Liver (tissue), 9 donors: ENCODE results near the gene AFAP1. TPM values are rescaled to one million over a fixed set of nuclear protein-coding genes. Genes with fewer than 3 reads are reported as not detected.

Experiments used
- DNase-seq: peaks from one replicate; pipeline ENCODE4 v3.0.0-alpha.2; 2017; ENCODE audit warnings: low spot score
- H3K27ac ChIP-seq, 2 donors: one replicate each; pipeline ENCODE4 v1.7.0; 2013; ENCODE audit warnings: inconsistent platforms in 2 of 2, low read length in 2 of 2, control low read depth in 1 of 2, low read depth in 1 of 2, mild to moderate bottlenecking in 1 of 2
- H3K27me3 ChIP-seq, 4 donors: one replicate each; pipeline versions ENCODE4 v1.6.1 to v1.7.0; 2013; ENCODE audit warnings: low read length in 3 of 4, inconsistent platforms in 1 of 4, mild to moderate bottlenecking in 1 of 4, moderate library complexity in 1 of 4; ENCODE audit not compliant: control insufficient read depth in 4 of 4, insufficient read depth in 4 of 4
- H3K36me3 ChIP-seq, 4 donors: one replicate each; pipeline versions ENCODE4 v1.6.1 to v1.7.0; 2013; ENCODE audit warnings: low read length in 3 of 4, mild to moderate bottlenecking in 3 of 4, low read depth in 1 of 4, moderate library complexity in 1 of 4; ENCODE audit not compliant: control insufficient read depth in 4 of 4, insufficient read depth in 3 of 4
- H3K4me1 ChIP-seq, 4 donors: one replicate each; pipeline versions ENCODE4 v1.6.1 to v1.7.0; 2013; ENCODE audit warnings: low read length in 3 of 4, mild to moderate bottlenecking in 3 of 4, moderate library complexity in 1 of 4; ENCODE audit not compliant: control insufficient read depth in 4 of 4, insufficient read depth in 4 of 4
- H3K4me3 ChIP-seq, 3 donors: one replicate each; pipeline versions ENCODE4 v1.6.1 to v1.7.0; 2013; ENCODE audit warnings: low read length in 3 of 3, control low read depth in 1 of 3, low read depth in 1 of 3, mild to moderate bottlenecking in 1 of 3
- H3K9ac ChIP-seq, 2 donors: one replicate each; pipeline ENCODE4 v1.7.0; 2013; ENCODE audit warnings: low read length in 2 of 2, mild to moderate bottlenecking in 2 of 2, moderate library complexity in 2 of 2, control low read depth in 1 of 2, low read depth in 1 of 2
- H3K9me3 ChIP-seq, 4 donors: one replicate each; pipeline versions ENCODE4 v1.6.1 to v1.7.0; 2013; ENCODE audit warnings: low read length in 3 of 4; ENCODE audit not compliant: control insufficient read depth in 4 of 4
- ATF3 ChIP-seq: IDR thresholded peaks from 2 replicates; pipeline ENCODE4 v1.6.1; 2016; ENCODE audit warnings: antibody characterized with exemption
- FOXA2 ChIP-seq: IDR thresholded peaks from 2 replicates; pipeline ENCODE4 v1.6.1; 2016; ENCODE audit warnings: antibody characterized with exemption
- GABPA ChIP-seq, 2 donors: IDR thresholded peaks in 1 of 2; conservative IDR thresholded peaks in 1 of 2; 2 replicates each; pipeline ENCODE4 v1.6.1; 2016; ENCODE audit warnings: antibody characterized with exemption in 2 of 2, mild to moderate bottlenecking in 1 of 2, moderate library complexity in 1 of 2
- HNF4A ChIP-seq, 2 donors: conservative IDR thresholded peaks; 2 replicates each; pipeline ENCODE4 v1.6.1; 2016; ENCODE audit warnings: antibody characterized with exemption in 2 of 2, mild to moderate bottlenecking in 2 of 2
- HNF4G ChIP-seq: IDR thresholded peaks from 2 replicates; pipeline ENCODE4 v1.6.1; 2016; ENCODE audit warnings: antibody characterized with exemption
- JUND ChIP-seq, 2 donors: IDR thresholded peaks; 2 replicates each; pipeline ENCODE4 v1.6.1; 2016; ENCODE audit warnings: antibody characterized with exemption in 2 of 2
- MAX ChIP-seq: IDR thresholded peaks from 2 replicates; pipeline ENCODE4 v1.6.1; 2016; ENCODE audit warnings: antibody characterized with exemption
- NR2F2 ChIP-seq: IDR thresholded peaks from 2 replicates; pipeline ENCODE4 v1.6.1; 2016; ENCODE audit warnings: antibody characterized with exemption
- REST ChIP-seq: IDR thresholded peaks from 2 replicates; pipeline ENCODE4 v1.6.1; 2016; ENCODE audit warnings: antibody characterized with exemption, mild to moderate bottlenecking
- RXRA ChIP-seq, 2 donors: IDR thresholded peaks; 2 replicates each; pipeline ENCODE4 v1.6.1; 2017 to 2018; ENCODE audit warnings: antibody characterized with exemption in 2 of 2, mild to moderate bottlenecking in 1 of 2
- SP1 ChIP-seq: IDR thresholded peaks from 2 replicates; pipeline ENCODE4 v1.6.1; 2018; ENCODE audit warnings: antibody characterized with exemption, mild to moderate bottlenecking
- TAF1 ChIP-seq: conservative IDR thresholded peaks from 2 replicates; pipeline ENCODE4 v1.6.1; 2016; ENCODE audit warnings: antibody characterized with exemption, mild to moderate bottlenecking
- WGBS: extraction: QIAGEN DNeasy Blood & Tissue Kit; methylation state at CpG from one replicate; pipeline ENCODE4 v1.1.7; 2013; 5-methylcytosine and 5-hydroxymethylcytosine counted together
- polyA plus RNA-seq, 2 donors: library from polyadenylated mRNA; stranded (reverse) in 1 of 2; unstranded in 1 of 2; fragments of 200-250 nt in 1 of 2; fragments of >200 nt in 1 of 2; fragmentation: Nextera tagmentation in 1 of 2; extraction: Ambion mirVana in 1 of 2; gene quantifications; one replicate each; pipeline versions ENCODE4 v1.2.1 to v1.2.3, GENCODE V29; 2013 to 2015
- total RNA-seq, 2 donors: library from RNA; depleted of rRNA; stranded (reverse); fragments of >200 nt; gene quantifications; one replicate each; pipeline ENCODE4 v1.2.3, GENCODE V29; 2014
- donor health status: healthy.
- donor health status: healthy.
- donor health status: healthy.
- donor health status: healthy.
- donor health status: healthy.

Gene AFAP1
- total and polyA plus RNA-seq, 4 donors, result 0.40 to 3.2 (median 1.6) TPM

- Histone ChIP-seq H3K4me3 (no peak overlapping the region), H3K9me3 (no peaks in the 10 kb centered on the region), H3K4me1 (no peaks in the 10 kb centered on the region), H3K27me3 (no peaks in the 10 kb centered on the region), H3K27ac (no peak overlapping the region), H3K9ac (no peak overlapping the region), H3K36me3 (no peaks in the 10 kb centered on the region)
- 90% methylated on average over 30 of the region's 30 CpGs for WGBS
- TF ChIP-seq MAX (no peak), JUND (IDR thresholded peaks at IDR 0.05) (no peak)
- DNase-seq, result no peak
Measured at GRCh38 chr4:7787681-7788141, 151.9 kb downstream of the AFAP1 start.

GRCh38 chr4:7787067-7787466, 152.6 kb downstream of the AFAP1 start:
- WGBS, result 96% methylated on average over 15 of the region's 15 CpGs
- Histone ChIP-seq H3K9ac (no peak overlapping the region), H3K27ac (no peak overlapping the region), H3K9me3 (no peaks in the 10 kb centered on the region), H3K4me1 (no peaks in the 10 kb centered on the region), H3K27me3 (no peaks in the 10 kb centered on the region), H3K36me3 (no peaks in the 10 kb centered on the region), H3K4me3 (no peak overlapping the region)
- DNase-seq, result no peak
- TF ChIP-seq ATF3 (no peak), HNF4A (conservative IDR thresholded peaks at IDR 0.05) (no peak), RXRA (IDR thresholded peaks at IDR 0.05) (no peak), REST (no peak), SP1 (no peak), HNF4G (no peak), NR2F2 (no peak), FOXA2 (no peak), TAF1 (no peak), GABPA (IDR thresholded peaks at IDR 0.05 in 1 of 2, conservative IDR thresholded peaks at IDR 0.05 in 1 of 2) (no peak)

GRCh38 chr4:7786517-7786916, 153.1 kb downstream of the AFAP1 start:
- Histone ChIP-seq H3K9me3 (no peaks in the 10 kb centered on the region), H3K27me3 (no peaks in the 10 kb centered on the region), H3K4me3 (no peak overlapping the region), H3K9ac (no peak overlapping the region), H3K4me1 (no peaks in the 10 kb centered on the region), H3K36me3 (no peaks in the 10 kb centered on the region), H3K27ac (no peak overlapping the region)
- TF ChIP-seq JUND (IDR thresholded peaks at IDR 0.05) (no peak), REST (no peak), HNF4G (no peak)
- no peak for DNase-seq
- 88% methylated on average over 10 of the region's 10 CpGs for WGBS
